PFSK-1 (cell line): ENCODE data around the gene PCBP3.

Experiments used
- FOXP2 ChIP-seq: optimal IDR thresholded peaks from 2 replicates; pipeline ENCODE3; 2011; ENCODE audit warnings: borderline replicate concordance, control low read depth, inconsistent platforms; ENCODE audit not compliant: insufficient read depth; ENCODE audit errors: extremely low read length, extremely low read depth
- POLR2AphosphoS5 ChIP-seq: IDR thresholded peaks from 2 replicates; pipeline ENCODE4 v1.6.1; 2012; ENCODE audit warnings: low read depth, mild to moderate bottlenecking, control low read depth, low read length, moderate library complexity
- SIN3A ChIP-seq: IDR thresholded peaks from 2 replicates; pipeline ENCODE4 v1.6.1; 2012; ENCODE audit warnings: mild to moderate bottlenecking, low read length, moderate library complexity, borderline replicate concordance; ENCODE audit not compliant: insufficient read depth
- TAF1 ChIP-seq: IDR thresholded peaks from 2 replicates; pipeline ENCODE4 v1.6.1; 2012; ENCODE audit warnings: low read length, control low read depth, borderline replicate concordance; ENCODE audit not compliant: insufficient read depth
- TF ChIP-seq, protein P1 (sequence below), 2 experiments: IDR thresholded peaks; 2 replicates each; pipeline versions ENCODE4 v1.6.1 to v1.8.0; 2011 to 2012; ENCODE audit warnings: low read depth in 2 of 2, low read length in 2 of 2, control low read depth in 1 of 2, inconsistent platforms in 1 of 2, mild to moderate bottlenecking in 1 of 2, moderate library complexity in 1 of 2; ENCODE audit not compliant: insufficient read depth in 1 of 2

The PCBP3 gene

GRCh38 chr21:45622416-45623097 lies 21.0 kb upstream of the PCBP3 start:
- TF ChIP-seq, protein P1, sequence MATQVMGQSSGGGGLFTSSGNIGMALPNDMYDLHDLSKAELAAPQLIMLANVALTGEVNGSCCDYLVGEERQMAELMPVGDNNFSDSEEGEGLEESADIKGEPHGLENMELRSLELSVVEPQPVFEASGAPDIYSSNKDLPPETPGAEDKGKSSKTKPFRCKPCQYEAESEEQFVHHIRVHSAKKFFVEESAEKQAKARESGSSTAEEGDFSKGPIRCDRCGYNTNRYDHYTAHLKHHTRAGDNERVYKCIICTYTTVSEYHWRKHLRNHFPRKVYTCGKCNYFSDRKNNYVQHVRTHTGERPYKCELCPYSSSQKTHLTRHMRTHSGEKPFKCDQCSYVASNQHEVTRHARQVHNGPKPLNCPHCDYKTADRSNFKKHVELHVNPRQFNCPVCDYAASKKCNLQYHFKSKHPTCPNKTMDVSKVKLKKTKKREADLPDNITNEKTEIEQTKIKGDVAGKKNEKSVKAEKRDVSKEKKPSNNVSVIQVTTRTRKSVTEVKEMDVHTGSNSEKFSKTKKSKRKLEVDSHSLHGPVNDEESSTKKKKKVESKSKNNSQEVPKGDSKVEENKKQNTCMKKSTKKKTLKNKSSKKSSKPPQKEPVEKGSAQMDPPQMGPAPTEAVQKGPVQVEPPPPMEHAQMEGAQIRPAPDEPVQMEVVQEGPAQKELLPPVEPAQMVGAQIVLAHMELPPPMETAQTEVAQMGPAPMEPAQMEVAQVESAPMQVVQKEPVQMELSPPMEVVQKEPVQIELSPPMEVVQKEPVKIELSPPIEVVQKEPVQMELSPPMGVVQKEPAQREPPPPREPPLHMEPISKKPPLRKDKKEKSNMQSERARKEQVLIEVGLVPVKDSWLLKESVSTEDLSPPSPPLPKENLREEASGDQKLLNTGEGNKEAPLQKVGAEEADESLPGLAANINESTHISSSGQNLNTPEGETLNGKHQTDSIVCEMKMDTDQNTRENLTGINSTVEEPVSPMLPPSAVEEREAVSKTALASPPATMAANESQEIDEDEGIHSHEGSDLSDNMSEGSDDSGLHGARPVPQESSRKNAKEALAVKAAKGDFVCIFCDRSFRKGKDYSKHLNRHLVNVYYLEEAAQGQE (IDR thresholded peaks at IDR 0.05; ENCODE audit: insufficient read depth in 1 of 2, low read depth in 2 of 2, low read length in 2 of 2), result no peak
- TF ChIP-seq POLR2AphosphoS5 (no peak), FOXP2 (no peak), SIN3A (no peak), TAF1 (no peak)

- TF ChIP-seq POLR2AphosphoS5 (no peak), FOXP2 (no peak), TAF1 (no peak), SIN3A (no peak)
- TF ChIP-seq, protein P1 (IDR thresholded peaks at IDR 0.05; ENCODE audit: insufficient read depth in 1 of 2, low read depth in 2 of 2, low read length in 2 of 2), result no peak
Observed at GRCh38 chr21:45623436-45623835, 20.1 kb upstream of the PCBP3 start.

DNA sequence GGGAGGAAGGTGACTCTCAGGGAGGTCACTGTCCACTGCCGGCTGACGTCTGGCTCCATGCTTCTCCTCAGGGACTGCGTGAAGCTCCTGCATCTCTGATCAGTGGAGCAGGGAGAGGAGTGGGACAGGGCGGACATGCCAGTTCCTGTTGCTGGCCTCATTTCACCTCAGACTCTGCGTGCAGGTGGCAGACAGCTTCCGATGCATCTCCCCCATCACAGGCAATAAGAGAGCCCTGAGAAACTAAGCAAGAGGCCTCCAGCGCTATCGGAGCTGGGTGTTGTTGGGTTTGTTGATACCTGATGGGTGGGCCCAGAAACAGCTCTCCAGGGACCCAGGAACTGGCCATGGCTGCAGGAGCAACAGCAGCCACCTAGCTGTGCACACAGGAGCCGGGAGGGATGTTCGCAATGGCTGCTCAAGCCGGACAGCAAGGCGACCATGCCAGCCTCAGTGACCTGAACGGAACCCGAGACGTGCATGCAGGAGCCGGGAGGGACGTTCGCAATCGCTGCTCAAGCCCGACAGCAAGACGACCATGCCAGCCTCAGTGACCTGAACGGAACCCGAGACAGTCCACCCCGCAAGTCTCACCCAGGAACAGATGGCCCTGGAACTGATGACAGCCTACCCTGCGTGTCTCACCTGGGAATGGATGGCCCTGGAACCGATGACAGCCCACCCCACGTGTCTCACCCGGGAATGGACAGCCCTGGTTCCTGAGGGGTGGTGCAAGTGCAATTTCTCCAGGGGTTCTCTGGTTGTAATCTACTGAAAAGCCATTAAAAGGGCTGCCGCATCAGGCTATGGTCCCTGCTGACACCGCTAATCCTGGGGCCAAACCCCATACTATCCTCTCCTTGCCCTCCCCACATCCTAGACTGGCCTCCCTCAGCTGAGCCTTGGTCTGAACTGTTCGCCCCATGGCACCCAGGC lies 14.2 kb upstream of the PCBP3 start:
- no peak for TF ChIP-seq SIN3A
- TF ChIP-seq, protein P1 (IDR thresholded peaks at IDR 0.05; ENCODE audit: insufficient read depth in 1 of 2, low read depth in 2 of 2, low read length in 2 of 2), result no peak
- no peak for TF ChIP-seq TAF1
- no peak for TF ChIP-seq POLR2AphosphoS5
- TF ChIP-seq FOXP2, result no peak

- no peak for TF ChIP-seq SIN3A
Observed at GRCh38 chr21:45630066-45630694, 13.3 kb upstream of the PCBP3 start.

- TF ChIP-seq, protein P1 (IDR thresholded peaks at IDR 0.05; ENCODE audit: insufficient read depth in 1 of 2, low read depth in 2 of 2, low read length in 2 of 2), result no peak
- TF ChIP-seq POLR2AphosphoS5 (no peak), SIN3A (no peak), TAF1 (no peak), FOXP2 (no peak)
Observed at GRCh38 chr21:45630876-45631275, 12.6 kb upstream of the PCBP3 start.
